Head of caudate nucleus (tissue), 42 donors: ENCODE data around the gene NDUFS7.

ENCODE experiments used
- DNase-seq, 42 donors: peaks; one replicate each; pipeline versions ENCODE4 v3.0.0 to v3.0.0-alpha.2; 2020 to 2021; ENCODE audit warnings: mixed read lengths in 7 of 42
- intact Hi-C: fragments of 100-400 bp; cut with DNase I; formaldehyde crosslinking; loops from one replicate; pipeline ENCODE4 v1.15.0; 2022

The NDUFS7 gene

GRCh38 chr19:1395194-1396018, 11.7 kb downstream of the NDUFS7 start:
- intact Hi-C loops, result no loop called here
- DNase-seq, result peak in 2 of 42 donors; percentile 27 to 72

DNA sequence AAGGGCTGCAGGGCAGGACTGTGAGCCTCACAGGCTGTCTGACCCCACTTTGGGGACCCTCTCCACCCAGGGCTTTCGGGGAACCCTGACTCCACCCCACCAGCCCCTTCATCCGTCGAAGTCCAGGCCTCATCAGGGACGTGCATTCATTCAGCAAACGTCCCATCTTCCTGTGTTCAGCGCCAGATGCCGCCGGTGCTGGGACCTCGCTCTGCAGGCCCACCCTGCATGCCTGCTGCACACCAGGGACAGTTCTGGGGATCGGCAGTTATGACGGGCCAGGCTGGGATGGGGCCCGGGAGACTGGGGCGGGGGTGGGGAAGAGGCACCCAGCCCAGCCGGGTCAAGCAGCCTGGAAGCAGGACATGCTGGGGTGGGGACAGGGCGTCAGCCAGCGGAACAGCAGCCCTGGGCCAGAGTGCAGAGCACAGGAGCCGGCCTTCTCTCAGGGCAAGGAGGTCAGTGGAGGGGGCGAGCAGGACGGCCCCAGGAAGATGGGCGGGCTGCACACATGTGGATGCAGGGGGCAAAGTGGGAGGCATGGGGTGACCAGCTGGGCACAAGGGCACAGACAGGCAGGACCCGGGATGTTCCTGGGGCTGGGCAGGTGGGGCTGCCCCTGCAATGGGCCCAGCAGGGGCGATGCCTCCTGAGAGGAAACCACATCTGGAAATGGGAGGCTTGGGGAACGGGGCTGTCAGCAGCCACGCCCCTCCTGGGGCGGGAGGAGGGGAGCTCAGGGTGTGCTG, 12.5 kb downstream of the NDUFS7 start:
- DNase-seq, result no peak
- intact Hi-C loops, result no loop called here

DNA sequence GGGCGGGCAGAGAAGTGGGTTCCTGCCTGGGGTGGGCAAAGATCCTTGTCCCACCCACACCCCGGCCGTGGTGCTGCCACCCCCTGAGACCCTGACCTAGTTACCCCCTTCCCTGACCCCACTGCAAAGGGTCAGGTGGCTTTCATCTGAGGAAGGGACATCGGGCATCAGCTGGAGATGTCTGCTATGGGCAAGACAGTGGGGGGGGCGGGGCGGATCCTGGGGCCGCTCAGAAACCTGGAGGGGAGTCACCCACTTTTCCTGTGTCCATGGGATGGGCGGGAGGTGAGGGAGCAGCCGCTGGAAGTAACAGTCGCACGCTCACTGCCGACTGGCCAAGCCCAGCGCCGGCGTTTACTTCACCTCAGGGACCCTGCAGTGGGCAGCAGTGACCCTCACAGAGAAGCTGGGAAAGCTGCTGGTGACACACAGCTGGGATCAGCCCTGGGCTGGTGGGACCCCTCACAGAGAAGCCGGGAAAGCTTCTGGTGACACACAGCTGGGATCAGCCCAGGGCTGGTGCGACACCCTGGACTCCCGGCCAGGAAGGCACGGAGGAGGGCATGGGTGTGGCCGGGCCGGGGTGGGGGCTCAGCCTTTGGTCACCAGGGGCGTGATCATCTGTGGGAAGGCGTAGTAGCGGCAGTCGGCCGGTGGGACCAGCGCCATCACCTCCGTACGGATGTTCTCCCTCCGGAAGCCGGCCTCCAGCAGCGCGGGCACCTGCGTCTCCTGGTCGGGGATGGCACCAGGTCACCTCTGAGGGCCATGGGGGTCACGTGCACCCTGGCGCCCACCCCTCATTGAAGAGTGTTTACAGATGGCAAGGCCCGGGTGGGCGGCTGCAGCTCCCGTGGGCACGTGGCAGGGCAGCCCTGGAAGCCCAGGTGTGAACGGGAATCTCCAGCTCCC, 13.3 kb downstream of the NDUFS7 start:
- intact Hi-C loops, result no loop called here
- no peak for DNase-seq

DNA sequence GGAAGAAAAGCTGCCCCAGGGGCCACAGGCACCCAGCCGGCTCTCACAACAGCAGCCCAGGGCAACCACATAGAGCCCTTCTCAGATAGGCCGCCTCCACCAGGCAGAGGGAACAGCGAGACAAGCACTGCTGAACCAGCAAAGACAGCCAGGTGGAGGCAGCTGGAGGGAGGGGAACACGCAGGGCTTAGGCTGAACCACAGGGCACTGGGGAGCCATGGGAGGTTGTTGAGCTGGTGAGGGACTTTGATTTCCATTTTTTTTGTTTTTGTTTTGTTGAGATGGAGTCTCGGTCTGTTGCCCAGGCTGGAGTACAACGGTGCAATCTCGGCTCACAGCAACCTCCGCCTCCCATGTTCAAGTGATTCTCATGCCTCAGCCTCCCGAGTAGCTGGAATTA, 14.1 kb downstream of the NDUFS7 start:
- no peak for DNase-seq
- intact Hi-C loops, result no loop called here

DNA sequence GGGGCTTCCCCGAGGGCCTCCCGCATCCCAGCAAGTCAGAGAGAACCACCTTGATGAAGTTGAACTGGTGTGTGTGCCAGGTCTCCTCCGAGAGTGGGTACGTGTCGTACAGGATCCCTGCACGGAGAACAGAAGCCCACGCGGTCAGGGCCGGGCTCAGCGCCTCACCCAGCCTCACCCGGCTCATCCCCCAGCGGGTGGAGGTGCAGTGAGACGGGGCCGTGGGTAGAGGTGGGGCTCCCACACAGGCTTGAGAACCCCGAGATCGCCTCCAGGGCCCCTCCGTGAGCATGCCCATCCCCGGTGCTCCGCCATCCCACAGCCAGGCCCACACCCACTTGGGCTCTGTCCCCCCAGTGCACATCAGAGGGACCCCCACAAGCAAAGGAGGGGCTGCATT, 15.4 kb downstream of the NDUFS7 start:
- peak in 22 of 42 donors; percentile 40 to 85 (median 67) for DNase-seq
- intact Hi-C loops, result no loop called here

DNA sequence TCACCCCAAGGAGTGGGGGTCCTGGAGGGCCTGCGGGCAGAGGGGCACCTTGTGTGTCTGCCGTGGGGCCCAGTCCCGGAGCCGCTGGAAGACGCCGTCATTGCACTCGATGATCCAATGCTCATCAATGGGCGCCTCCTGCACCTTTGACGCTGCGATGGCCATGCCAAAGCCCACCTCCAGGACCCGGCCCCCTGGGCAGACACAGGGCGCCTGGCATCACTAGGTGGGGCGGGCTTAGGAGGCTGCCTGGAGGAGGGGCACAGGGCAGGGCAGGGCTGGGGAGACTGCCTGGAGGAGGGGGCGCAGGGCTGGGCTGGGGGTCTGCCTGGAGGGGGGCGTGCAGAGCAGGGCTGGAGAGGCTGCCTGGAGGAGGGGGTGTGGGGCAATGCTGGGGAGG, 16.0 kb downstream of the NDUFS7 start:
- intact Hi-C loops, result no loop called here
- DNase-seq, result no peak

- intact Hi-C loops, result no loop called here
- peak in 9 of 42 donors; percentile 39 to 69 (median 49) for DNase-seq
Observed at GRCh38 chr19:1400281-1401137, 16.8 kb downstream of the NDUFS7 start.

- intact Hi-C loops, result no loop called here
- DNase-seq, result peak in 32 of 42 donors; percentile 53 to 84 (median 72)
Observed at GRCh38 chr19:1401138-1401888, 17.6 kb downstream of the NDUFS7 start, which contains the start of gene GAMT. TSS of gene GAMT (minus strand) at chr19:1401542. CDS start at chr19:1401476, 66 bp downstream.

GRCh38 chr19:1401889-1402217, 18.1 kb downstream of the NDUFS7 start:
- no peak for DNase-seq
- intact Hi-C loops, result no loop called here

DNA sequence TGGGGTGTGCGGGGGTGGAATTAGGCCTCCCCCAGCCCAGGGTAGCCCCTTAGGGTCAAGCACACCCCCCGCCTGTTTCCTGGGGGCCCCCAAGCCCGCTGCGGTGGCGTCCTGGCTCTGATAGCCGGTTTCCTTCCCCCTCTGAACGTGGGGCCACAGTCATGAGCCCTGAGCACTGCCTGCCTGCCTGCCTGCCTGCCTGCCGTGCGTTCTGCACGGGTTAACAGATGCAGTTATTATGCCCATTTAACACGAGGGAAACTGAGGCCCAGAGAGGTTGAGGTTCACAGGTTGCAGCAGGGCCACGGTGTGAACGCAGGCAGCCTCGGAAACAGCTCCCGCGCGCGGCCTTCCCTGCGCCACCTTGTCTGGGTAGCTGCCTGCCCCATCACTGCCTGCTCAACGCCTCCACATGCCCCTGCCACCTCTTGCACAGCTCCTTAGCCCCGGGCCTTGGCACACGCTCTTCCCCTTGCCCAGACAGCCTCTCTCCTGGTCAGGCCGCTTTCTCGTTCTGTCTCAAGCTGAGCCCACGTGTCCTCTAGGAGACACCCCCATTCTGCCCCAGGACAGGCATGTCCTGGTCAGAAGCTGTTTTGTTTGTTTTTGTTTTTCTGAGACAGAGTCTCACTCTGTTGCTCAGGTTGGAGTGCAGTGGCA, 18.8 kb downstream of the NDUFS7 start:
- no peak for DNase-seq
- intact Hi-C loops, result no loop called here

DNA sequence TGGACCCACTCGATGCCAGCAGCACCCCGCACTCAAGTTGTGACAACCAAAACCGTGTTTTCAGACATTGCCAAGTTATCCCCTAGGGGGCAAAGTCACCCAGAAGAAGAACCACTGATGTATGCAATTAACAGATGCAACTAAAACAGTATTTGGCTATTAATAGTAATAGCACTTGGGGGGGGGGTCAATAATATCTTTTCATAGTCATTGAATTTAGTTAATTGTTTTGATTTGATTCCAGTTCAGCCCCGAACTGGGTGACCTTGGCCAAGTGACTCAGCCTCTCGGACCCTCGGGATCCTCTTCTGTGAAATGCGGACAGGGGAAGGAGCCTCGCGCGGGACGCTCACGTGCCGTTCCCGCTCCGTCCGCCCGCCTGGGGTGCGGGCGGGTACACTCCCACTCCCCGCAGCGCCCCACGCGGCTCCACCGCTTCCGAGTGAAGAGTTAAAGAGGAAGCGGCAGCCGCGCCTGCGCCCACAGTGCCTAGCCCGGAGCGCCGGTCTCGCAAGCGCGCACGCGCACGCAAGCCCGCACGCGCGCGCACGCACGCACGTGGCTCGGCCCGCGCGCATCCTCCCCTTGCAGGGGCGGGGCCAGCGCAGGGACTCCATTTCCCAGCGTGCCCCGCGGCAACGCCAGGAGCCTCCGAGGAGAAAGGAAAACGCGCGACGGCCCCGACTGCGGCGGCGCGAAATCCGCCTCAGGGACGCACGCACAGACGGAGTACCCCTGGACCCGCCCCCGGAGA, 23.2 kb downstream of the NDUFS7 start:
- DNase-seq, result peak; percentile 94 to 100 (median 99)
- intact Hi-C loops, result loop anchor here (5.0 kb wide), 1 partner anchor 35 kb away; no protein-coding TSS in a partner anchor

DNA sequence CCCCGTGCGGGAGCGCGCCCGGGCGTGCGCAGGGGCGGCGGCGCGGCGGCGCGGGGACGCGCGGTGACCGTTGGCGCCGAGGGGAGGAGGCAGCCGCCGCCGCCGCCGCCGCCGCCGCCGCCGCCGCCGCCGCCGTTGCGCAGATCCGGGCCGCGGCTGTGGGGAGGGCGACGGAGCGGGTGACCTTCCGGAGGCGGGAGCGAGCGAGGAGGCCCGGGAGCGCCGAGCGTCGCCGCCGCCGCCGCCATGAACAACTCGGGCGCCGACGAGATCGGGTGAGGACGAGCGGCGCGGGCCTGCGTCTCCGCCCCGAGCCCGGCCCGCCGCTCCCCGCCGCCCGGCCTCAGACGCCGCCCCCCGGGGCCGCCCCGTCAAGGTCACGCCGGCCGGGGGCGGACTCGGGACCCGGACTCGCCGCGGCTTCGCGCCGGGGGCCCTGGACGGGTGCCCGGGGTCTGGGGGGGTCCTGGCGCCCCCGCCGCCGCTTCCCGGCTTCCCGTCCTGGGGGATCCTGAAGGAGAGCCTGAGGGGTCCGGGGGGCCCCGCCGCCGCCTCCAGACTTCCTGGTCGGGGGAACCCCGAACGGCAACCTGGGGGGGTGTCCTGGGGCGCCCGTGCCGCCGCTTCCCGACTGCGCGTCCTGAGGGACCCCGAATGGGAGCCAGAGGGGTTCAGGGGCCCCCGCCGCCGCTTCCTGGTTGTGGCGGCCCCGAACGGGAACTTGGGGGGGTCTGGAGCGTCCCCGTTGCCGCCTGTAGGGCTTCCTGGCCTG, 24.0 kb downstream of the NDUFS7 start, which contains the start of gene DAZAP1:
DAZAP1 (plus strand) TSS at position 59 of the 772 bp plus-strand sequence; CDS start at position 247, 188 bp downstream.
- intact Hi-C loops, result loop anchor here (5.0 kb wide), 1 partner anchor 35 kb away; no protein-coding TSS in a partner anchor
- peak in 1 of 42 donors; percentile 23 for DNase-seq

DNA sequence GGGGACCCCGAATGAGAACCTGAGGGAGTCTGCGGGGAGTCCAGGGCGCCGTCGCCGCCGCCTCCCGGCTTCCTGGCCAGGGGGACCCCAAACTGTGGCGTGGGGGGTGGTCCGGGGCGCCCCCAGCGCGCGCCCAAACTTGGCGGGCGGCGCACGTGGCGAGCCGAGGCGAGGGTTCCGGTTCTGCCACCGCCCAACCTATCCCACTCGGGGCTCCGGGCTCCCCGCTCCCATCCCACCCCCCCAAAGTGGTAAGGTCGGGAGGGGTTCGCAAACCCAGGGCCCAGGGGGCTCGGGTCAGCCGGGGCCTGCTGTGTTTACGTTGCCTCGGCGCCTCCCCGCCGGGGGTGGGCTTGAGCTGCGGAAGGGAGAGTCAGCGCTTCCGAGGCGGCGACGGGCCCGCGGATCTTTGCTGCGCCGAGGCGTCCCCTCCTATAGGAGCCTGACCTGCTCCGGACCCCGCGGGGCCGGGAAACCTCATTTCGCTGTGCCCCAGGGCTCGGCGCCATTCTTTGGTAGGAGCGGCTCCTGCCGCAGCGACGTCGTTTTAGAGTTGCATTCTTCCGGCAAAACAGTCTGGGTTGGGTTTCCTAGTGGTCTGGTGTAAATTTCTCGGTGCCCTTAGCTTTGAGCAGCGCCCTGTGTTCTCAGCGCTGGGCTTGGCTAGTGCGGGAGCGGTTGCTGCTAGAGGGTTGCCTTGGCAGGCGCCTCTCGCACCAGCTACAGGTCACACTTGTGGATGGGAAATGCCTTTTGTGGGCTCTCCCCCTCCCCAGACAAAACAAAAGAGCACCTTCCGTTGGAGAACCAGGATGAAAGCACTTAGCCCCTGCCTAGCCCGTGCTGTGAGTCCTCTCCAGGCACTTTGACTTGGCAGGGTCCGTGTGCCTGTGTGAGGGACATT, 24.8 kb downstream of the NDUFS7 start:
- intact Hi-C loops, result loop anchor here (5.0 kb wide), 1 partner anchor 34 kb away; no protein-coding TSS in a partner anchor
- DNase-seq, result peak in 4 of 42 donors; percentile 37 to 61 (median 54)
